ENCODE measurements around the gene DENND1C. TPM values are rescaled to one million over a fixed set of nuclear protein-coding genes. Genes with fewer than 3 reads are reported as not detected.

Gene DENND1C
- polyA plus RNA-seq, 2 of the 4 experiments (the other 2 are of a cell fraction) = 0.30 to 0.32 TPM

DNA sequence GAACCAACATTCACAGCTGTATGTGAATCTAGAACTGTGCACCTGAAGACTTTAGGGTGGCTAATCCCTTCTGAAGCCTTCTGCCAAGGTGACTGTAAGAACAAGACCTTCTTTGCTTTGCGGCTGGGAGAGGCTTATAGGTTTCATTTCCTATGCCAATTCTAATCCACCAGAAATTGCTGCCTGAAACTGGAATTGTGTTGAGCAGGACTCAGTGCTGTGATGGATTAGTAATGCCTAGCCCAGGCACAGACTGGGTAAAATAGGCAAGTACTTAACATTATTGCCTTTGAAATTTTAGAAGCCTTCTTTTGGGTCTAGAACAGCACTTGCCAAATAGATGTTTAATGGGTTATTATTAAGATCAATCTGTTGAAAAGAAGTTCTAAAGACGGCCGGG lies 33.5 kb downstream of the DENND1C start:
- Histone ChIP-seq H3K4me3 (no peak overlapping the region), H3K27ac (no peak overlapping the region), H3K4me1 (no peaks in the 10 kb centered on the region), H3K9me3 (no peaks in the 10 kb centered on the region), H3K4me2 (no peak overlapping the region)
- 91% methylated on average over 3 of the region's 3 CpGs for WGBS (ENCODE audit: missing lambda C conversion rate)
- DNase-seq (ENCODE audit: low read depth in 1 of 2, low spot score in 1 of 2) (no peak), FAIRE-seq (no peak), ATAC-seq (no peak)
- ChIA-PET CTCF (no interaction called here), POLR2A (no interaction called here)
- TF ChIP-seq GATA3 (IDR thresholded peaks at IDR 0.05; ENCODE audit: borderline replicate concordance) = no peak
- no peak for TF ChIP-seq JUNB (IDR thresholded peaks at IDR 0.05)
- no peak for TF ChIP-seq KDM5A (IDR thresholded peaks at IDR 0.05)
- TF ChIP-seq HDAC2 (IDR thresholded peaks at IDR 0.05) = no peak

DNA sequence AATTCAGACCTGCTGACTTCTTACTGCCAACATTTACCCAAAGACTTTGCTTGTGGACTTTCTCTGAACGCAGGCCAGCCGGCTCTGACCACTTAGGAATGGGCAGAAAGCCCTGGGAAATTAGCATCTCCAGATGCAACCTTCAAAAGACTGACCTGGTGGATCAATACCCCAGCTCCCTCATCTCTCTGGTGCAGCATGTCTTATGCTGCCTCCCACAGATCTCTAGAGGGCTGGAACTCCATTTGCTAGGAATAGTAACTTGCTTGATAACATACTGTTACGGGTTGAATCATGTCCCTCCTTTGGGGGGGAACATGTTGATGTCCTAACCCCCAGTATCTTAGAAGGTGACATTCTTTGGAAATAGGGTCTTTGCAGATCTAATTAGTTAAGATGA lies 35.1 kb downstream of the DENND1C start:
- ATAC-seq = no peak
- Histone ChIP-seq H3K4me2 (no peak overlapping the region), H3K9me3 (no peaks in the 10 kb centered on the region), H3K4me1 (no peaks in the 10 kb centered on the region), H3K27ac (no peak overlapping the region), H3K4me3 (no peak overlapping the region)
- DNase-seq (ENCODE audit: low read depth in 1 of 2, low spot score in 1 of 2) = no peak
- no peak for FAIRE-seq
- POLR2A ChIA-PET = no interaction called here
- TF ChIP-seq FOSL2 (IDR thresholded peaks at IDR 0.05) = no peak
- TF ChIP-seq FOSL2 (CRISPR knock-in tag; IDR thresholded peaks at IDR 0.05) = no peak
- TF ChIP-seq, protein P1, sequence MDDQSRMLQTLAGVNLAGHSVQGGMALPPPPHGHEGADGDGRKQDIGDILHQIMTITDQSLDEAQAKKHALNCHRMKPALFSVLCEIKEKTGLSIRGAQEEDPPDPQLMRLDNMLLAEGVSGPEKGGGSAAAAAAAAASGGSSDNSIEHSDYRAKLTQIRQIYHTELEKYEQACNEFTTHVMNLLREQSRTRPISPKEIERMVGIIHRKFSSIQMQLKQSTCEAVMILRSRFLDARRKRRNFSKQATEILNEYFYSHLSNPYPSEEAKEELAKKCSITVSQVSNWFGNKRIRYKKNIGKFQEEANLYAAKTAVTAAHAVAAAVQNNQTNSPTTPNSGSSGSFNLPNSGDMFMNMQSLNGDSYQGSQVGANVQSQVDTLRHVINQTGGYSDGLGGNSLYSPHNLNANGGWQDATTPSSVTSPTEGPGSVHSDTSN (IDR thresholded peaks at IDR 0.05) = no peak
- no peak for TF ChIP-seq EP300 (IDR thresholded peaks at IDR 0.05)
- no peak for TF ChIP-seq NPAS2 (CRISPR knock-in tag; IDR thresholded peaks at IDR 0.05; ENCODE audit: borderline replicate concordance)
- TF ChIP-seq BHLHE40 (IDR thresholded peaks at IDR 0.05; ENCODE audit: low read depth, low read length) = no peak
- TF ChIP-seq JUNB (IDR thresholded peaks at IDR 0.05) = no peak
- TF ChIP-seq MAFK (IDR thresholded peaks at IDR 0.05; ENCODE audit: partially characterized antibody) = no peak
- TF ChIP-seq ESRRA (IDR thresholded peaks at IDR 0.05; ENCODE audit: borderline replicate concordance, low read length) = no peak
- no peak for TF ChIP-seq CEBPB (IDR thresholded peaks at IDR 0.05)
- no peak for TF ChIP-seq CHD2 (IDR thresholded peaks at IDR 0.05; ENCODE audit: low read length, partially characterized antibody)
- no peak for TF ChIP-seq RAD21 (conservative IDR thresholded peaks at IDR 0.05 in 1 of 2, IDR thresholded peaks at IDR 0.05 in 1 of 2)
- TF ChIP-seq ZNF302 (CRISPR knock-in tag; IDR thresholded peaks at IDR 0.05) = no peak
- CTCF ChIA-PET = interaction anchor here (0.9 kb wide), 1 partner anchor 10 kb away, joined by 3 read pairs; no protein-coding TSS in a partner anchor
- WGBS (ENCODE audit: missing lambda C conversion rate) = 85% methylated on average over 2 of the region's 3 CpGs

DNA sequence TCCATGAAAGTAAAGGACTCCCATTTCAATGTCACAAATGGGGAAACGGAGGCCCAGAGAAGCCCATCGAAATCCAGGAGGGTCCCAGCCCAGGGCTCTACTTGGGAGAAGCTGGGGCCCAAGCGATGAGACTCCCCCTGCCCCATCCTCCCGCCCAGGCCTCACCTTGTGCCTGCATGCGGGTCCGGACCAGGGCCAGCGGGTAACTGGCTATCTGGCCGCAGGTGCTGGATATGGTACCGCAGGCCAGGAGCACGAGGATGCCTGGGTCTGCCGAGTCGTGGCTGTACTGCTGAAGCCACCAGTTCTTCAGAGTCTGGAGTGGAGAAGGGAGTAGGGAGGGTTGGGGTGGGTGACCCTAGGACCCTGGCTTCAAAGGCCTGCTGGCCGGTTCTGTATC lies 37.6 kb downstream of the DENND1C start:
- FAIRE-seq = no peak
- no peaks in the 10 kb centered on the region for H3K9me3 ChIP-seq
- no peak for DNase-seq (ENCODE audit: low read depth in 1 of 2, low spot score in 1 of 2)

More for the DNA sequence above, 37.6 kb downstream of the DENND1C start:
- no peak for TF ChIP-seq MAZ (IDR thresholded peaks at IDR 0.05; ENCODE audit: borderline replicate concordance, low read depth, low read length)
- no peak for TF ChIP-seq CBX8 (IDR thresholded peaks at IDR 0.05)
- no peak for TF ChIP-seq HOXB13 (CRISPR knock-in tag; IDR thresholded peaks at IDR 0.05; ENCODE audit: low read depth)
- TF ChIP-seq, protein P2, sequence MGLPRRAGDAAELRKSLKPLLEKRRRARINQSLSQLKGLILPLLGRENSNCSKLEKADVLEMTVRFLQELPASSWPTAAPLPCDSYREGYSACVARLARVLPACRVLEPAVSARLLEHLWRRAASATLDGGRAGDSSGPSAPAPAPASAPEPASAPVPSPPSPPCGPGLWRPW (IDR thresholded peaks at IDR 0.05) = no peak
- no peak for TF ChIP-seq ZSCAN20 (CRISPR knock-in tag; IDR thresholded peaks at IDR 0.05)
- no peak for TF ChIP-seq CEBPB (IDR thresholded peaks at IDR 0.05)
- TF ChIP-seq, protein P3, sequence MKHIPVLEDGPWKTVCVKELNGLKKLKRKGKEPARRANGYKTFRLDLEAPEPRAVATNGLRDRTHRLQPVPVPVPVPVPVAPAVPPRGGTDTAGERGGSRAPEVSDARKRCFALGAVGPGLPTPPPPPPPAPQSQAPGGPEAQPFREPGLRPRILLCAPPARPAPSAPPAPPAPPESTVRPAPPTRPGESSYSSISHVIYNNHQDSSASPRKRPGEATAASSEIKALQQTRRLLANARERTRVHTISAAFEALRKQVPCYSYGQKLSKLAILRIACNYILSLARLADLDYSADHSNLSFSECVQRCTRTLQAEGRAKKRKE (CRISPR knock-in tag; IDR thresholded peaks at IDR 0.05; ENCODE audit: low read depth) = no peak
- no peak for TF ChIP-seq NPAS2 (CRISPR knock-in tag; IDR thresholded peaks at IDR 0.05; ENCODE audit: borderline replicate concordance)
- TF ChIP-seq MYC (IDR thresholded peaks at IDR 0.05; ENCODE audit: borderline replicate concordance, low read length) = no peak
- no peak for TF ChIP-seq SMC3 (IDR thresholded peaks at IDR 0.05)
- no peak for TF ChIP-seq ZNF302 (CRISPR knock-in tag; IDR thresholded peaks at IDR 0.05)
- no peak for TF ChIP-seq ZFP36 (IDR thresholded peaks at IDR 0.05; ENCODE audit: borderline replicate concordance, partially characterized antibody)
- no peak for ATAC-seq
- ChIA-PET POLR2A (no interaction called here), CTCF (no interaction called here)
- Histone ChIP-seq H3K4me2 (no peak overlapping the region), H3K27ac (no peak overlapping the region), H3K4me1 (no peaks in the 10 kb centered on the region), H3K4me3 (no peak overlapping the region)
- 85% methylated on average over 13 of the region's 13 CpGs for WGBS (ENCODE audit: missing lambda C conversion rate)

Data from A549 (cell line).